Left lobe of liver (tissue), 2 donors: ENCODE data around the gene CDH18. TPM values are rescaled to one million over a fixed set of nuclear protein-coding genes. Genes with fewer than 3 reads are reported as not detected.
"Not testable (repeated sequence)": the region's sequence is repeated elsewhere in the genome, so short reads cannot be mapped to it uniquely, and the experiment has no call there.

ENCODE experiments used
- ATAC-seq: fragments of 200-7000 bp; cut with Tn5 transposase; one replicate; pipeline ENCODE4 v1.9.1; 2020; ENCODE audit warnings: mild to moderate bottlenecking, moderate library complexity
- DNase-seq: peaks from one replicate; pipeline ENCODE4 v3.0.0-alpha.2; 2020; ENCODE audit warnings: low spot score
- total RNA-seq: library from RNA; stranded (reverse); gene quantifications from one replicate; pipeline ENCODE4 v1.2.1, GENCODE V29; 2021
- donor health status: DM: no; HTN: no; CAD: no; lungs with moderate emphysema.
- donor health status: DM: no; HTN: yes; CAD: no.

CDH18 gene
- total RNA-seq, 1 donor from 2014 or later: not detected

GRCh38 chr5:19862711-19863110 is 125.3 kb downstream of the CDH18 start:
- ATAC-seq: no peak
- no peak for DNase-seq

- DNase-seq: no peak
- ATAC-seq: no peak
Observed at GRCh38 chr5:19859020-19859419, 129.0 kb downstream of the CDH18 start.

DNA sequence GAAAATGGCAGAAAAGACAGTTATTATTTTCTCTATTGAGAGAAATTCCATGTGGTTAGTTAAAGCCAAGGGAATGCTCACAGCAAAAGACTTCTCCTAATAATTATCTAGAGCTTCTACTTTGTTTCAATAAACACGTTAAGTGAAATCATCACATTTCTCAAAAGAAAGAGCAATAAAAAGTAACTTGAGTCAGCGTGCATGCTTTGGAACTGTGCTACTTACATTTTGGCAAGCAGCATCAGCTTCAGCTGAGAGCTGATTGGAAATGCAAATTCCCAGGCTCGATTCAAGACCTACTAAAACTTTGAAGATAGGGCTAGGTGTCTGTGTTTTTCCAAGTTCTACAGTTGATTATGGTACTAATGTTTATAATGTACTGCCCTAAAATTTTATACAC is 132.1 kb downstream of the CDH18 start:
- ATAC-seq: no peak

GRCh38 chr5:19855453-19855852 is 132.5 kb downstream of the CDH18 start:
- ATAC-seq: no peak
- no peak for DNase-seq

More for the DNA sequence above, 132.1 kb downstream of the CDH18 start:
- no peak for DNase-seq

- ATAC-seq: no peak
- DNase-seq: no peak
Observed at GRCh38 chr5:19855031-19855430, 133.0 kb downstream of the CDH18 start.

GRCh38 chr5:19853616-19854240 is 134.3 kb downstream of the CDH18 start:
- ATAC-seq (no peak), DNase-seq (no peak)

DNA sequence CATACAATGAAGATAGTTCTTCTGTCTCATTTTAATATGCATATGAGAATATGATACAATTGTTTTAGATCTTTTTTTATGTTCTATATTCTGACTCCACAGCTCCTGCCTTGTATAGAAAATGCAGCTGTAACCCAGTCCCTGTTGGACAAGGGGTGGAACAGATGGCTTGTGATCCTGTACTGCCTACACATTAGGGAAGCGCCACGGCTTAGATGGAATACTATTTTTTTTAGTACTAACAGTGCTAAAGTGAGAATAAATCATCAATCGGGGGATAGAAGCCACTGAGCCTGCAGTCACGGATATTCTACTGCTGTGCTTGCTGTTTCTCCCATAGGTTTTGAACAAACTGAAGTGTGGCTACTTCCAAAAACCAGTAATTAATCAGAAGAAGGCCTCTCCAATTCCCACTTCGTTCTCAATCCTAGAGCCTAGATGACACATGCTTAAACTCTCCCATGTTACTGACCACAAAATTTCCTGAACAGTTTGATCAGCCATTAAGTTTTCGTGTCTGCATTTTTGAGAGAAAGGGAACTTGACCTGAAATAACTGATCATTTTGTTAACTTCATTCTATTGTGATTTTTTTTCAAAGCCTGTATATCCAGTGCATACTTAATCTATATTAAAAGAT is 150.3 kb downstream of the CDH18 start:
- no peak for DNase-seq
- ATAC-seq: no peak

GRCh38 chr5:19835442-19835841 is 152.6 kb downstream of the CDH18 start:
- ATAC-seq (no peak), DNase-seq (no peak)

DNA sequence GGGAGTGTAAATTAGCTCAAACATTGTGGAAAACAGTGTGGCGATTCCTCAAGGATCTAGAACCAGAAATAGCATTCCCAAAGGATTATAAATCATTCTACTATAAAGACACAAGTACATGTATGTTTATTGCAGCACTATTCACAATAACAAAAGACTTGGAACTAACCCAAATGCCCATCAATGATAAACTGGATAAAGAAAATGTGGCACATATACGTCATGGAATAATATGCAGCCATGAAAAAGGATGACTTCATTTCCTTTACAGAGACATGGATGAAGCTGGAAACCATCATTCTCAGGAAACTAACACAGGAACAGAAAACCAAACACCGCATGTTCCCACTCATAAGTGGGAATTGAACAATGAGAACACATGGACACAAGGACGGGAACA is 175.3 kb downstream of the CDH18 start:
- not testable (repeated sequence) for DNase-seq, ATAC-seq

DNA sequence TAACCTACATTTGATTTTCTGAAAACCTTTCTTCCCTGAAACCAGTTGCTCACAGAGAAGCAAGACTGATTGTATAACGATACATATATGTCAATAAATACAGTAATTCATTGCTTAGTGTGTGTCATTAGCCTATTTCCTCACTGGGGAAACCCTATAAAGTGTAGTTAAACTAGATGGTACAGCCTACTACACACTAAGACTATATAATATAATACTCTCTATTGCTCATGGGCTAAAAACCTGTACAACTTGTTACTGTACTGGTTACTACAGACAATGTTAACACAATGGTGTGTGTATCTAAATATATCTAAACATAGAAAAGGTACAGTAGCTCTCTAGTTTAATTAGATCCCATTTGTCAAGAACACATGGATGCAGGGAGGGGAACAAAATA is 181.2 kb downstream of the CDH18 start:
- DNase-seq (no peak), ATAC-seq (no peak)

- no peak for ATAC-seq
Observed at GRCh38 chr5:19802686-19803085, 185.3 kb downstream of the CDH18 start.

GRCh38 chr5:19795218-19795617 is 192.8 kb downstream of the CDH18 start:
- ATAC-seq: no peak
- DNase-seq: no peak

More at GRCh38 chr5:19802686-19803085, 185.3 kb downstream of the CDH18 start:
- no peak for DNase-seq

- no peak for DNase-seq
- ATAC-seq: no peak
Observed at GRCh38 chr5:19790829-19791466, 197.1 kb downstream of the CDH18 start.

- DNase-seq (no peak), ATAC-seq (no peak)
Observed at GRCh38 chr5:19782566-19782965, 205.4 kb downstream of the CDH18 start.

DNA sequence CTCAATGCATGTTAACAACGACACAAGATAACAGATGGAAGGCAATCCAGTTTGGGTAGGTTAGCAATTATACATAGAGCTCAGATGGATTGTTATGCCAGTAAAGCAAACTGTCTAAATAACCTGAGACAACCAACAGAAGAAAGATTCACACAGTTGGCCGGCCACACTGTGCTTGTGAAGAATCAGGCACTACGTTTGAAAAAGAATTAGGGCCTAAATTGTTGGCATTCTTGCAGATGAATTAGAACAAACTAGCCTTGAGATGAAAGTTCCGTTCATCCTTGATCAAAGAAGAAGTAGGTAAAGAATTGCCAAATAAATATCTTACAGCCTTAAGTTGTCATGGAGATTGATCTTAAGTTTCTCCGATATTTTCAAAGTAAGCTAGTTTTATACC is 210.6 kb downstream of the CDH18 start:
- ATAC-seq (no peak), DNase-seq (no peak)

- not testable (repeated sequence) for ATAC-seq, DNase-seq
Observed at GRCh38 chr5:19776886-19777285, 211.1 kb downstream of the CDH18 start.

GRCh38 chr5:19771174-19771835 is 216.7 kb downstream of the CDH18 start:
- ATAC-seq (no peak), DNase-seq (no peak)

DNA sequence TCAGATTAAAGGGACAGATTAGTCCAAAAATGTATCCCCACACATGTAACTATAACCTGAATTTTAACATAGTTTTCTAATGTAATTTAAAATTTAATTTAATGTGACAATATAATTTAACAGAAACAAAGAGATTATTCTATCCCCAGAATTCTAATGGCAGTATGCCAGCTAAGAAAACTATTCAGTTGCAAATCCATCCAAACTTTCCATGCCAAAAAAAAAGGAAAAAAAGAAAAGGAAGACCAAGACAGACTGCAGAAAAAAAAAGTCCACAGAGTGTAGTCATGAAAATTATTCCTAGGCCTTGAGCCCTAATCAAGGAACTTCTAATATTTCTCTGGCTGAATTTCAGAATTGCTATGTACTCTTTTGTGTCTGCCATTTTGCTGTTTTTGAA is 217.6 kb downstream of the CDH18 start:
- no peak for DNase-seq
- no peak for ATAC-seq

DNA sequence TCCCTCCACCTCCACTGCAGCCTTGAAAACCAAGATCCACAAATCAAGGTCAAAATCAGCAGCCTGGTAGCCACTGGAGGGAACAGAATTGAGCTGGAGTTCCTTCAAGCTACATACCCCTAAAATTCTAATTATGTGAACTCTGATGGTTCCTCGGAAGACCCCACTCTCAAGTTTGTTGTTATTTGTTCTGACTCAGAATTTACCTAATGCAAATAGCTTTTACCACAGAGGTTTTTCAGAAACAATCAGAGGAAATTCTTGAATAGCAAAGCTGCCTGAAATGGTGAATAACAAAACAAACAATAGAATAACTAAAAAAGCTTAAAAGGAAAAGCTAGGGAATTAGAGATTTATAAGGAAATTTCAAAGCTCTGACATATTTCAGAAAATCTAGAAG is 220.0 kb downstream of the CDH18 start:
- DNase-seq (no peak), ATAC-seq (no peak)

DNA sequence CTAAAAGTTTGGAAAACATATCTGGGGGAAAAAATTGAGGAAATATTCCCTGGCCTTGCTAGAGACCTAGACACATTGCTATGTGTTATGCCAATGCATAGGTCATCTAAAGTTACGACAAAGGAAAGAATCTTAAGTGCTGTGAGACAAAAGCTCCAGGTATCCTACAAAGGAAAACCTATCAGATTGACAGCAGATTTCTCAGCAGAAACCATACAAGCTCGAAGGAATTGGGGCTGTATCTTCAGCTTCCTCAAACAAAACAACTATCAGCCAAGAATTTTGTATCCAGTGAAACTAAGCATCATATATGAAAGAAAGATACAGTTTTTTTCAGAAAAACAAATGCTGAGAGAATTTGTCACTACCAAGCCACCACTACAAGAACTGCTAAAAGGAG is 234.4 kb downstream of the CDH18 start:
- ATAC-seq (no peak), DNase-seq (no peak)

DNA sequence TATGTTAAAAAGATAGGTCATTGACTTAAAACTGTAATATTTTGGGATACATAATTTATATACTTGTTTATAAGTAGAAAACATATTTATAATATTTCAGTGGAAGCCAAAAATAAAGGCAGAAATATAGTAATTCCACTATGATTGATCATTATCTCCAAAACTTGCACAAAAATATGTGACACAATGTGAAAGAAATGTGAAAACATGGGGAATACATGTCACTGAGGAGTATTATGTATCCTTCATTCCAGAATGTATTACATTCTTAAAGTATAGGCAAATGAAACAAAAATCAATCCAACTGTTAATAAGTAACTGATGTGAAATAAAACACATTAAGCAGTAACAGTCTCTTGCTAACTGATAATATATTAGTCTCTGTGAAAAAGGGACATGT is 236.7 kb downstream of the CDH18 start:
- no peak for ATAC-seq
- DNase-seq: no peak

DNA sequence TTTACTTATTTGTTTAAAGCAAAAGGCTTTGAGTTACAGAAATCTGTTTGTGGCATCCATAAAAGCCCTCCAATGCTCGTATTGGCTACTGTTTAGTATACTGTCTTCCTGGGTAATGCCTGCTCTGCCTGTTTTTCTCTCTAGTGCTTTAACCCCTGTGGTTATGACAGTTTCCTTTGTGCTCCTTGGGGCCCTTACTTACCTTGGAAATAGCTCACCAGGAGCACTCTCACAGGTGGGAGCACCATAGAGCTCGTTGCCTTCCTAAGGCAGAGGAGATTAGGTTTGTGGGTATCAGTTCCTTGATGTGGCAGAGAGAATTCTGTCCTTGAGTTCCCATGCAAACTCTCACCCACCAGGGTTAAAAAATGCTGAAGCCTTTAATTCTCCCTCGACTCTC is 242.8 kb downstream of the CDH18 start:
- DNase-seq (no peak), ATAC-seq (no peak)
